GM12878 (cell line): ENCODE results near the gene PHACTR1. TPM values are rescaled to one million over a fixed set of nuclear protein-coding genes. Genes with fewer than 3 reads are reported as not detected.

Experiments used
- ASH2L ChIP-seq: fragments of 300-600, 200-600 bp; sonication (generic); IDR thresholded peaks from 2 replicates; pipeline ENCODE4 v1.6.1; 2017; ENCODE audit warnings: low read depth, mild to moderate bottlenecking, borderline replicate concordance
- ATF2 ChIP-seq: IDR thresholded peaks from 2 replicates; pipeline ENCODE4 v1.6.1; 2012; ENCODE audit warnings: low read length, inconsistent platforms
- BCL11A ChIP-seq: IDR thresholded peaks from 2 replicates; pipeline ENCODE4 v1.6.1; 2011; ENCODE audit warnings: low read depth, low read length
- BHLHE40 ChIP-seq, 2 experiments: fragments of 450-650 bp in 1 of 2; IDR thresholded peaks; 2 replicates each; pipeline ENCODE4 v1.6.1; 2011 to 2017; ENCODE audit warnings: low read depth in 2 of 2, borderline replicate concordance in 1 of 2, improper control_type of control experiment in 1 of 2, low read length in 1 of 2, mild to moderate bottlenecking in 1 of 2
- EGR1 ChIP-seq, 2 experiments: IDR thresholded peaks; 1 replicate in 1 of 2; 2 replicates in 1 of 2; pipeline ENCODE4 v1.6.1; 2011 to 2012; ENCODE audit warnings: low read depth in 2 of 2, low read length in 2 of 2, borderline replicate concordance in 1 of 2, mild to moderate bottlenecking in 1 of 2, moderate library complexity in 1 of 2
- HDGF ChIP-seq: fragments of 450-650 bp; IDR thresholded peaks from 2 replicates; pipeline ENCODE4 v1.6.1; 2016; ENCODE audit warnings: antibody characterized with exemption
- IRF5 ChIP-seq: fragments of 450-650 bp; IDR thresholded peaks from 2 replicates; pipeline ENCODE4 v1.6.1; 2017; ENCODE audit warnings: borderline replicate concordance
- MYC ChIP-seq: IDR thresholded peaks from 2 replicates; pipeline ENCODE4 v1.6.1; 2011; ENCODE audit warnings: mild to moderate bottlenecking, low read length, moderate library complexity, inconsistent platforms; ENCODE audit not compliant: insufficient read depth, insufficient replicate concordance, insufficient read length, severe bottlenecking
- PML ChIP-seq: IDR thresholded peaks from 2 replicates; pipeline ENCODE4 v1.6.1; 2012; ENCODE audit warnings: low read length, inconsistent platforms
- RFX5 ChIP-seq: IDR thresholded peaks from 2 replicates; pipeline ENCODE4 v1.6.1; 2011; ENCODE audit warnings: low read depth, low read length, improper control_type of control experiment
- SMAD1 ChIP-seq: fragments of 450-650 bp; IDR thresholded peaks from 2 replicates; pipeline ENCODE4 v1.6.1; 2018; ENCODE audit warnings: mild to moderate bottlenecking, low read depth; ENCODE audit not compliant: partially characterized antibody
- SUPT20H ChIP-seq: IDR thresholded peaks from 2 replicates; pipeline ENCODE4 v1.6.1; 2011; ENCODE audit warnings: low read depth, mild to moderate bottlenecking, low read length, moderate library complexity, borderline replicate concordance; ENCODE audit not compliant: control insufficient read depth
- YY1 ChIP-seq: IDR thresholded peaks from 2 replicates; pipeline ENCODE4 v1.6.1; 2011; ENCODE audit warnings: low read depth, mild to moderate bottlenecking, low read length
- ZBTB11 ChIP-seq: fragments of 450-650 bp; formaldehyde crosslinking; IDR thresholded peaks from 2 replicates; pipeline ENCODE4 v1.5.0; 2022; ENCODE audit warnings: mild to moderate bottlenecking, missing genetic modification characterization
- ZNF207 ChIP-seq: fragments of 450-650 bp; IDR thresholded peaks from 2 replicates; pipeline ENCODE4 v1.6.1; 2014; ENCODE audit warnings: antibody characterized with exemption, mild to moderate bottlenecking, borderline replicate concordance
- ZNF622 ChIP-seq: fragments of 450-650 bp; IDR thresholded peaks from 2 replicates; pipeline ENCODE4 v1.6.1; 2017; ENCODE audit warnings: mild to moderate bottlenecking, inconsistent platforms
- polyA plus RNA-seq, 11 experiments: library from polyadenylated mRNA; depleted of rRNA in 4 of 11; unstranded in 6 of 11; stranded (reverse) in 5 of 11; fragments of >200 nt; fragmentation: Nextera tagmentation in 4 of 11; fragmentation: Illumina TruSeq in 1 of 11; extraction: Ambion mirVana in 4 of 11; extraction: Trizol in 1 of 11; gene quantifications; 1 replicate in 1 of 11; 2 replicates in 10 of 11; pipeline versions ENCODE4 v1.2.1 to v1.2.3, GENCODE V29; 2011 to 2016; ENCODE audit warnings: inconsistent platforms in 2 of 11, missing spikeins in 2 of 11, low read depth in 1 of 11
- total RNA-seq, 4 experiments: library from RNA; depleted of rRNA in 3 of 4; stranded (reverse); fragments of >200 nt in 3 of 4; fragmentation: Illumina TruSeq in 1 of 4; extraction: Trizol in 1 of 4; gene quantifications; 2 replicates each; pipeline versions ENCODE4 v1.2.1 to v1.2.3, GENCODE V29; 2013 to 2021
- TF ChIP-seq, protein P1 (sequence below): fragments of 450-650 bp; IDR thresholded peaks from 2 replicates; pipeline ENCODE4 v1.6.1; 2017; ENCODE audit warnings: mild to moderate bottlenecking, moderate library complexity
- TF ChIP-seq, protein P2 (sequence below): fragments of 450-650 bp; conservative IDR thresholded peaks from 2 replicates; pipeline ENCODE4 v1.6.1; 2017; ENCODE audit warnings: mild to moderate bottlenecking, moderate library complexity

Gene PHACTR1
- total and polyA plus RNA-seq, 10 of the 15 experiments (the other 5 are each of a cell fraction or from before 2014, with no cell fraction given) = 34.2 to 94.6 (median 62.3) TPM

- TF ChIP-seq IRF5 (no peak), ATF2 (peak; percentile 84), ZBTB11 (no peak), BCL11A (no peak), ASH2L (no peak), PML (no peak), ZNF622 (no peak), HDGF (no peak), RFX5 (no peak), MYC (no peak), YY1 (0 out of 2 replicates have a peak, but pooled peaks have one; percentile 23), ZNF207 (no peak), SMAD1 (peak; percentile 92), BHLHE40 (IDR thresholded peaks at IDR 0.05; ENCODE audit: borderline replicate concordance in 1 of 2, low read depth in 2 of 2, low read length in 1 of 2) (peak; percentile 5 to 37; a peak in 1 of 4 replicates), EGR1 (IDR thresholded peaks at IDR 0.05; ENCODE audit: borderline replicate concordance in 1 of 2, low read depth in 2 of 2, low read length in 2 of 2) (no peak), SUPT20H (no peak; the same call in 1 of the 2 replicates)
- TF ChIP-seq, protein P1, sequence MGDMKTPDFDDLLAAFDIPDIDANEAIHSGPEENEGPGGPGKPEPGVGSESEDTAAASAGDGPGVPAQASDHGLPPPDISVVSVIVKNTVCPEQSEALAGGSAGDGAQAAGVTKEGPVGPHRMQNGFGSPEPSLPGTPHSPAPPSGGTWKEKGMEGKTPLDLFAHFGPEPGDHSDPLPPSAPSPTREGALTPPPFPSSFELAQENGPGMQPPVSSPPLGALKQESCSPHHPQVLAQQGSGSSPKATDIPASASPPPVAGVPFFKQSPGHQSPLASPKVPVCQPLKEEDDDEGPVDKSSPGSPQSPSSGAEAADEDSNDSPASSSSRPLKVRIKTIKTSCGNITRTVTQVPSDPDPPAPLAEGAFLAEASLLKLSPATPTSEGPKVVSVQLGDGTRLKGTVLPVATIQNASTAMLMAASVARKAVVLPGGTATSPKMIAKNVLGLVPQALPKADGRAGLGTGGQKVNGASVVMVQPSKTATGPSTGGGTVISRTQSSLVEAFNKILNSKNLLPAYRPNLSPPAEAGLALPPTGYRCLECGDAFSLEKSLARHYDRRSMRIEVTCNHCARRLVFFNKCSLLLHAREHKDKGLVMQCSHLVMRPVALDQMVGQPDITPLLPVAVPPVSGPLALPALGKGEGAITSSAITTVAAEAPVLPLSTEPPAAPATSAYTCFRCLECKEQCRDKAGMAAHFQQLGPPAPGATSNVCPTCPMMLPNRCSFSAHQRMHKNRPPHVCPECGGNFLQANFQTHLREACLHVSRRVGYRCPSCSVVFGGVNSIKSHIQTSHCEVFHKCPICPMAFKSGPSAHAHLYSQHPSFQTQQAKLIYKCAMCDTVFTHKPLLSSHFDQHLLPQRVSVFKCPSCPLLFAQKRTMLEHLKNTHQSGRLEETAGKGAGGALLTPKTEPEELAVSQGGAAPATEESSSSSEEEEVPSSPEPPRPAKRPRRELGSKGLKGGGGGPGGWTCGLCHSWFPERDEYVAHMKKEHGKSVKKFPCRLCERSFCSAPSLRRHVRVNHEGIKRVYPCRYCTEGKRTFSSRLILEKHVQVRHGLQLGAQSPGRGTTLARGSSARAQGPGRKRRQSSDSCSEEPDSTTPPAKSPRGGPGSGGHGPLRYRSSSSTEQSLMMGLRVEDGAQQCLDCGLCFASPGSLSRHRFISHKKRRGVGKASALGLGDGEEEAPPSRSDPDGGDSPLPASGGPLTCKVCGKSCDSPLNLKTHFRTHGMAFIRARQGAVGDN = no peak
- TF ChIP-seq, protein P2, sequence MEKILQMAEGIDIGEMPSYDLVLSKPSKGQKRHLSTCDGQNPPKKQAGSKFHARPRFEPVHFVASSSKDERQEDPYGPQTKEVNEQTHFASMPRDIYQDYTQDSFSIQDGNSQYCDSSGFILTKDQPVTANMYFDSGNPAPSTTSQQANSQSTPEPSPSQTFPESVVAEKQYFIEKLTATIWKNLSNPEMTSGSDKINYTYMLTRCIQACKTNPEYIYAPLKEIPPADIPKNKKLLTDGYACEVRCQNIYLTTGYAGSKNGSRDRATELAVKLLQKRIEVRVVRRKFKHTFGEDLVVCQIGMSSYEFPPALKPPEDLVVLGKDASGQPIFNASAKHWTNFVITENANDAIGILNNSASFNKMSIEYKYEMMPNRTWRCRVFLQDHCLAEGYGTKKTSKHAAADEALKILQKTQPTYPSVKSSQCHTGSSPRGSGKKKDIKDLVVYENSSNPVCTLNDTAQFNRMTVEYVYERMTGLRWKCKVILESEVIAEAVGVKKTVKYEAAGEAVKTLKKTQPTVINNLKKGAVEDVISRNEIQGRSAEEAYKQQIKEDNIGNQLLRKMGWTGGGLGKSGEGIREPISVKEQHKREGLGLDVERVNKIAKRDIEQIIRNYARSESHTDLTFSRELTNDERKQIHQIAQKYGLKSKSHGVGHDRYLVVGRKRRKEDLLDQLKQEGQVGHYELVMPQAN = no peak
Observed at GRCh38 chr6:13303668-13304017, 587.1 kb downstream of the PHACTR1 start (continued).
